ENCODE measurements around the gene KLHL10. TPM values are rescaled to one million over a fixed set of nuclear protein-coding genes. Genes with fewer than 3 reads are reported as not detected.
A peak's percentile ranks its signal among the peaks of the same experiment; 100 is the strongest.

The KLHL10 gene
- total and polyA plus RNA-seq, 9 of the 15 experiments (the other 6 are each of a cell fraction or from before 2014, with no cell fraction given), result 0.06 to 0.56 (median 0.12) TPM; not detected in 5

- no peak for TF ChIP-seq ZNF277 (CRISPR knock-in tag; IDR thresholded peaks at IDR 0.05; ENCODE audit: borderline replicate concordance)
- TF ChIP-seq TEAD1 (CRISPR knock-in tag; IDR thresholded peaks at IDR 0.05), result 0 out of 4 replicates have a peak, but pooled peaks of 1 of the 2 experiments have one; percentile 7
- TF ChIP-seq GTF2B (IDR thresholded peaks at IDR 0.05; ENCODE audit: extremely low read depth, insufficient read length), result no peak
- TF ChIP-seq PTTG1 (tag; IDR thresholded peaks at IDR 0.05; ENCODE audit: low read depth), result no peak
- TF ChIP-seq POLR2A (conservative IDR thresholded peaks at IDR 0.05), result peak; percentile 48; the same call in 1 of the 2 replicates
- TF ChIP-seq SIX5 (IDR thresholded peaks at IDR 0.05; ENCODE audit: borderline replicate concordance in 1 of 2, insufficient read depth in 1 of 2, low read depth in 1 of 2, low read length in 2 of 2), result no peak
- no peak for TF ChIP-seq SMARCA4 (IDR thresholded peaks at IDR 0.05)
- 0 out of 2 replicates have a peak, but pooled peaks have one; percentile 2 for TF ChIP-seq SOX6 (IDR thresholded peaks at IDR 0.05)
- TF ChIP-seq CREB5 (CRISPR knock-in tag; IDR thresholded peaks at IDR 0.05), result no peak
- no peak for TF ChIP-seq RFX5 (IDR thresholded peaks at IDR 0.05; ENCODE audit: low read depth, low read length)
- no peak for TF ChIP-seq CHD4 (IDR thresholded peaks at IDR 0.05; ENCODE audit: insufficient read depth, insufficient replicate concordance, low read depth, low read length, poor library complexity, severe bottlenecking)
- TF ChIP-seq HLTF (IDR thresholded peaks at IDR 0.05), result 0 out of 2 replicates have a peak, but pooled peaks have one; percentile 33
- TF ChIP-seq ZNF280A (IDR thresholded peaks at IDR 0.05; ENCODE audit: low read depth, partially characterized antibody), result no peak
- TF ChIP-seq CCNT2 (IDR thresholded peaks at IDR 0.05; ENCODE audit: borderline replicate concordance, extremely low read depth, insufficient read length, low read depth, low read length), result no peak
- TF ChIP-seq SMAD4 (CRISPR knock-in tag; conservative IDR thresholded peaks at IDR 0.05), result peak; percentile 48; the same call in 1 of the 2 replicates
These were observed 27.9 kb downstream of the KLHL10 start (continued) for GRCh38 chr17:41865596-41865893.

All from K562 (cell line).